ENCODE measurements around the gene AMOTL1.
"Not testable (repeated sequence)": the region's sequence is repeated elsewhere in the genome, so short reads cannot be mapped to it uniquely, and the experiment has no call there.

Gene AMOTL1

GRCh38 chr11:94913718-94914394 is 145.7 kb downstream of the AMOTL1 start:
- H3K4me1 ChIP-seq (ENCODE audit: control insufficient read depth, insufficient read depth, low read length); H3K9me3 ChIP-seq (ENCODE audit: control insufficient read depth, insufficient read depth, low read length); H3K4me3 ChIP-seq (ENCODE audit: low read depth, low read length): not testable (repeated sequence)

GRCh38 chr11:94920311-94920710 is 152.2 kb downstream of the AMOTL1 start:
- Histone ChIP-seq H3K9me3 (ENCODE audit: control insufficient read depth, insufficient read depth, low read length) (no peaks in the 10 kb centered on the region), H3K9ac (ENCODE audit: low read depth, low read length) (no peak overlapping the region), H3K4me3 (ENCODE audit: low read depth, low read length) (no peak overlapping the region), H3K27ac (ENCODE audit: low read depth, low read length) (no peak overlapping the region), H3K4me1 (ENCODE audit: control insufficient read depth, insufficient read depth, low read length) (no peaks in the 10 kb centered on the region), H3K27me3 (ENCODE audit: control insufficient read depth, insufficient read depth, low read length) (no peaks in the 10 kb centered on the region), H3K36me3 (ENCODE audit: control insufficient read depth, insufficient read depth, low read length) (no peaks in the 10 kb centered on the region)

More at GRCh38 chr11:94913718-94914394, 145.7 kb downstream of the AMOTL1 start:
- H3K9ac ChIP-seq (ENCODE audit: low read depth, low read length); H3K36me3 ChIP-seq (ENCODE audit: control insufficient read depth, insufficient read depth, low read length); H3K27ac ChIP-seq (ENCODE audit: low read depth, low read length); H3K27me3 ChIP-seq (ENCODE audit: control insufficient read depth, insufficient read depth, low read length): not testable (repeated sequence)

- Histone ChIP-seq H3K9ac (ENCODE audit: low read depth, low read length) (no peak overlapping the region), H3K9me3 (ENCODE audit: control insufficient read depth, insufficient read depth, low read length) (no peaks in the 10 kb centered on the region), H3K36me3 (ENCODE audit: control insufficient read depth, insufficient read depth, low read length) (no peaks in the 10 kb centered on the region), H3K4me3 (ENCODE audit: low read depth, low read length) (no peak overlapping the region), H3K4me1 (ENCODE audit: control insufficient read depth, insufficient read depth, low read length) (peaks cover 8% of the 10 kb centered on the region; the same call in 1 of the 2 replicates), H3K27me3 (ENCODE audit: control insufficient read depth, insufficient read depth, low read length) (no peaks in the 10 kb centered on the region), H3K27ac (ENCODE audit: low read depth, low read length) (no peak overlapping the region)
Measured at GRCh38 chr11:94922321-94923003, 154.3 kb downstream of the AMOTL1 start.

DNA sequence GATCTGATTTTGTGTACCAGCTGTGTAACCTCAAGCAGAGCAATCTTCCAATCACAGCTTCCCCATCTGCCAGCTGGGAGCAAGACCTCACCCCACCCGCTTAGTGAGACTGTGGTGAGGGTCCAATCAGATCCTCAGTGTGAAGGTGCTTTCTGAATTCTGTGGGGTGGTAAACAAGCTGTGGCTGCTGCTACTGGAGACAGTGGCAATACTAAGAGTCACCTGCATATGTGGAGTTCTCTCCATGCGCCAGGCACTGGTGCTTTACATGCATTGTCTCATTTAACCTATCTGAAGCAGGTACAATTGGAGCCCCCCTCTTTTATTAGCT is 154.8 kb downstream of the AMOTL1 start:
- no peak overlapping the region for H3K27ac ChIP-seq (ENCODE audit: low read depth, low read length)
- peaks cover 8% of the 10 kb centered on the region; the same call in 1 of the 2 replicates for H3K4me1 ChIP-seq (ENCODE audit: control insufficient read depth, insufficient read depth, low read length)
- H3K4me3 ChIP-seq (ENCODE audit: low read depth, low read length) = no peak overlapping the region
- no peaks in the 10 kb centered on the region for H3K9me3 ChIP-seq (ENCODE audit: control insufficient read depth, insufficient read depth, low read length)
- no peaks in the 10 kb centered on the region for H3K27me3 ChIP-seq (ENCODE audit: control insufficient read depth, insufficient read depth, low read length)
- no peaks in the 10 kb centered on the region for H3K36me3 ChIP-seq (ENCODE audit: control insufficient read depth, insufficient read depth, low read length)
- no peak overlapping the region for H3K9ac ChIP-seq (ENCODE audit: low read depth, low read length)

- no peaks in the 10 kb centered on the region for H3K36me3 ChIP-seq (ENCODE audit: control insufficient read depth, insufficient read depth, low read length)
- no peak overlapping the region for H3K4me3 ChIP-seq (ENCODE audit: low read depth, low read length)
- no peak overlapping the region for H3K27ac ChIP-seq (ENCODE audit: low read depth, low read length)
- H3K9me3 ChIP-seq (ENCODE audit: control insufficient read depth, insufficient read depth, low read length) = no peaks in the 10 kb centered on the region
- H3K27me3 ChIP-seq (ENCODE audit: control insufficient read depth, insufficient read depth, low read length) = no peaks in the 10 kb centered on the region
- H3K4me1 ChIP-seq (ENCODE audit: control insufficient read depth, insufficient read depth, low read length) = peaks cover 8% of the 10 kb centered on the region; the same call in 1 of the 2 replicates
- H3K9ac ChIP-seq (ENCODE audit: low read depth, low read length) = no peak overlapping the region
Measured at GRCh38 chr11:94924171-94924572, 156.0 kb downstream of the AMOTL1 start.

DNA sequence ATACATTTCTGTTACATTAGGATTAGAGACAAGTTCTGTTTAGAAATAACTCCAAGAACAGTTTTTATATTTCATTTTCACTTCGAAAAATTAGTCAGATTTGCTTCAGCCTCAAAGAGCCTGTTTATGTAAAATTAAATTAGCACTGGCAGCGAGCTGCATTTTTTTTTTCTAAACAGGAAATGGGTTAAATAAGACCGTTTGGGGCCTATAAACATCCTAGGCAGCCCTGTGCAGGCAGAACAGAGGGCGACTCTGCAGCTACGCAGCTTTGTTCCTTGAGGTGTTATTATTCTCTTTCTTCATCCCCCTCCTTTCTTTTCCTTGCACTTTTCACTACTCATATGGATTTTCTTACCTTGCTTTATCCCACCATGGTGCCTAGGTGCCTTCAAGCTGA is 156.5 kb downstream of the AMOTL1 start:
- Histone ChIP-seq H3K27ac (ENCODE audit: low read depth, low read length) (no peak overlapping the region), H3K4me3 (ENCODE audit: low read depth, low read length) (no peak overlapping the region), H3K36me3 (ENCODE audit: control insufficient read depth, insufficient read depth, low read length) (no peaks in the 10 kb centered on the region), H3K27me3 (ENCODE audit: control insufficient read depth, insufficient read depth, low read length) (no peaks in the 10 kb centered on the region), H3K9ac (ENCODE audit: low read depth, low read length) (no peak overlapping the region), H3K4me1 (ENCODE audit: control insufficient read depth, insufficient read depth, low read length) (peaks cover 8% of the 10 kb centered on the region; the same call in 1 of the 2 replicates), H3K9me3 (ENCODE audit: control insufficient read depth, insufficient read depth, low read length) (no peaks in the 10 kb centered on the region)

GRCh38 chr11:94925422-94926270 is 157.5 kb downstream of the AMOTL1 start:
- Histone ChIP-seq H3K36me3 (ENCODE audit: control insufficient read depth, insufficient read depth, low read length) (no peaks in the 10 kb centered on the region), H3K9ac (ENCODE audit: low read depth, low read length) (no peak overlapping the region), H3K4me3 (ENCODE audit: low read depth, low read length) (no peak overlapping the region), H3K27me3 (ENCODE audit: control insufficient read depth, insufficient read depth, low read length) (no peaks in the 10 kb centered on the region), H3K27ac (ENCODE audit: low read depth, low read length) (peak overlapping the region; percentile 1), H3K9me3 (ENCODE audit: control insufficient read depth, insufficient read depth, low read length) (no peaks in the 10 kb centered on the region), H3K4me1 (ENCODE audit: control insufficient read depth, insufficient read depth, low read length) (peaks cover 8% of the 10 kb centered on the region; the same call in 1 of the 2 replicates)

- Histone ChIP-seq H3K9me3 (ENCODE audit: control insufficient read depth, insufficient read depth, low read length) (no peaks in the 10 kb centered on the region), H3K27ac (ENCODE audit: low read depth, low read length) (peak overlapping the region; percentile 1), H3K4me1 (ENCODE audit: control insufficient read depth, insufficient read depth, low read length) (peaks cover 8% of the 10 kb centered on the region; the same call in 1 of the 2 replicates), H3K36me3 (ENCODE audit: control insufficient read depth, insufficient read depth, low read length) (no peaks in the 10 kb centered on the region), H3K9ac (ENCODE audit: low read depth, low read length) (no peak overlapping the region), H3K4me3 (ENCODE audit: low read depth, low read length) (no peak overlapping the region), H3K27me3 (ENCODE audit: control insufficient read depth, insufficient read depth, low read length) (no peaks in the 10 kb centered on the region)
Measured at GRCh38 chr11:94926271-94926625, 158.1 kb downstream of the AMOTL1 start.

All from HUES48 (cell line).